Measurements from ENCODE around the gene CDCA5. TPM values are rescaled to one million over a fixed set of nuclear protein-coding genes. Genes with fewer than 3 reads are reported as not detected.

The CDCA5 gene

DNA sequence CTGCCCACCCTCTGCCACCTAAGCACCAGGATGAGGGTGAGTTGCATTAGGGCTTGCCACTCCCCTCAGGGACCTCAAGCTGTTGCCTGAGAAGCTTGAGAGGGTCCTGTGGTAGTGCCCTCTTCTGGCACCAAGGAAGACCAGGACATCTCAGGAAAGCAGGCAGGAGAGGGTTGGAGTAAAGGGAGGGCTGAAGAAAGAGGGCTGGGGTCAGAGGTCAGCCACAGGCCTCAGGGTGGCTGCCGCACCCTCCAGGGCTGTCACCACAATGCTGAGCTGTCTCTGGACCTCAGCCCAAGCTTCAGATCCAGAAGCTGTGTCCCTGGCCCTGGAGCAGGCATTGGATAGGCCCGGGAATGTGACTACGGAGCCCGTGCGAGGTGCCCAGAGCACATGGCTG lies 38.8 kb downstream of the CDCA5 start:
- Histone ChIP-seq H3K9me3 (replicated peaks; ENCODE audit: low read length) (no peaks in the 10 kb centered on the region), H3K27me3 (ENCODE audit: control insufficient read depth, insufficient read depth, low read length) (no peaks in the 10 kb centered on the region), H3K4me3 (ENCODE audit: low read length) (no peak overlapping the region), H3K9ac (ENCODE audit: low read depth, low read length) (no peak overlapping the region), H3K36me3 (ENCODE audit: insufficient read depth, low read length) (peaks cover 8% of the 10 kb centered on the region), H3K4me2 (ENCODE audit: low read length) (no peak overlapping the region), H3K4me1 (ENCODE audit: control insufficient read depth, insufficient read depth, low read length) (peaks cover 23% of the 10 kb centered on the region)

DNA sequence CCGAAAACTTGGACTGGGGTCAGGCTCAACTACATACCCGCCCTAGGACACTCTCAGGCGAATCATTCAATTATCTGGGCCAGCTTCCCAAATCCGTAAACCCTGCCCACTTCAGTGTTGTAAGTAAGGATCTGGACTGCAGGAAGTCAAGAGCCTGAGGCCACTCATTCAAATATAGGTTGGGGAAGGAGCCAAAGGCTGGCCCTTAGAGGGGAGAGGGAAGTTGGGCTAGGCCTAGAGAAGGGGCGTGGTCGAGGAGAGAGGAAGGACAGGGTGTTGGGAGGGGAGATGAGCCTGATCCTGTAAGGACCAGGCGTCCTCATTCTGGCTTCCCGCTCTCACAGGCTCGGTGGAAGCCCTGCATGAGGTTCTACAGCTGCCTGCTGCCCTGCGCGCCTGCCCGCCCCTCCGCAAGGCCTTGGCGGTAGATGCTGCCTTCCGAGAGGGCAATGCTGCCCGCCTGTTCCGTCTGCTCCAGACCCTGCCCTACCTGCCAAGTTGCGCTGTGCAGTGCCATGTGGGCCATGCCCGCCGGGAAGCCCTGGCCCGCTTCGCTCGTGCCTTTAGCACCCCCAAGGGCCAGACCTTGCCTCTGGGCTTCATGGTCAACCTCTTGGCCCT lies 39.8 kb downstream of the CDCA5 start:
- no peak overlapping the region for H3K9ac ChIP-seq (ENCODE audit: low read depth, low read length)
- peaks cover 26% of the 10 kb centered on the region for H3K4me1 ChIP-seq (ENCODE audit: control insufficient read depth, insufficient read depth, low read length)
- peak overlapping the region; percentile 13 for H3K4me3 ChIP-seq (ENCODE audit: low read length)
- peak overlapping the region; percentile 29 for H3K4me2 ChIP-seq (ENCODE audit: low read length)
- peaks cover 8% of the 10 kb centered on the region for H3K36me3 ChIP-seq (ENCODE audit: insufficient read depth, low read length)
- no peaks in the 10 kb centered on the region for H3K27me3 ChIP-seq (ENCODE audit: control insufficient read depth, insufficient read depth, low read length)
- no peaks in the 10 kb centered on the region for H3K9me3 ChIP-seq (replicated peaks; ENCODE audit: low read length)

DNA sequence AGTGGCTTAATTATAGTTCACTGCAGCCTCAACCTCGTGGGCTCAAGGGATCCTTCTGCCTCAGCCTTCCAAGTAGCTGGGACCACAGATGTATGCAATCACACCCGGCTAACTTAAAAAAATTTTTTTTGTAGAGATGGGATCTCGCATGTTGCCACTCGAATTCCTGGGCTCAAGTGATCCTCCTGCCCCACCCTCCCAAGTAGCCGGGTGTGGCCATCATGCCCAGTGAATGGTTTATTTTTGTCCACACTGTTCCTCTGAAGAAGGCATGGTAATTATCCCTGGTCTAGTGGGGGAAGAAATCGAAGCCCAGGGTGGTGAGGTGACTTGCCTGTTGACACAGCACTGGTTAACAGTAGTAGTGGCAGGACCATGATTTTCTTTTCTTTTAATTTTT lies 40.9 kb downstream of the CDCA5 start:
- H3K27me3 ChIP-seq (ENCODE audit: control insufficient read depth, insufficient read depth, low read length): no peaks in the 10 kb centered on the region
- H3K36me3 ChIP-seq (ENCODE audit: insufficient read depth, low read length): peaks cover 17% of the 10 kb centered on the region
- no peak overlapping the region for H3K4me3 ChIP-seq (ENCODE audit: low read length)
- peaks cover 26% of the 10 kb centered on the region for H3K4me1 ChIP-seq (ENCODE audit: control insufficient read depth, insufficient read depth, low read length)
- peak overlapping the region; percentile 99 for H3K4me2 ChIP-seq (ENCODE audit: low read length)
- H3K9ac ChIP-seq (ENCODE audit: low read depth, low read length): no peak overlapping the region
- H3K9me3 ChIP-seq (replicated peaks; ENCODE audit: low read length): no peaks in the 10 kb centered on the region

DNA sequence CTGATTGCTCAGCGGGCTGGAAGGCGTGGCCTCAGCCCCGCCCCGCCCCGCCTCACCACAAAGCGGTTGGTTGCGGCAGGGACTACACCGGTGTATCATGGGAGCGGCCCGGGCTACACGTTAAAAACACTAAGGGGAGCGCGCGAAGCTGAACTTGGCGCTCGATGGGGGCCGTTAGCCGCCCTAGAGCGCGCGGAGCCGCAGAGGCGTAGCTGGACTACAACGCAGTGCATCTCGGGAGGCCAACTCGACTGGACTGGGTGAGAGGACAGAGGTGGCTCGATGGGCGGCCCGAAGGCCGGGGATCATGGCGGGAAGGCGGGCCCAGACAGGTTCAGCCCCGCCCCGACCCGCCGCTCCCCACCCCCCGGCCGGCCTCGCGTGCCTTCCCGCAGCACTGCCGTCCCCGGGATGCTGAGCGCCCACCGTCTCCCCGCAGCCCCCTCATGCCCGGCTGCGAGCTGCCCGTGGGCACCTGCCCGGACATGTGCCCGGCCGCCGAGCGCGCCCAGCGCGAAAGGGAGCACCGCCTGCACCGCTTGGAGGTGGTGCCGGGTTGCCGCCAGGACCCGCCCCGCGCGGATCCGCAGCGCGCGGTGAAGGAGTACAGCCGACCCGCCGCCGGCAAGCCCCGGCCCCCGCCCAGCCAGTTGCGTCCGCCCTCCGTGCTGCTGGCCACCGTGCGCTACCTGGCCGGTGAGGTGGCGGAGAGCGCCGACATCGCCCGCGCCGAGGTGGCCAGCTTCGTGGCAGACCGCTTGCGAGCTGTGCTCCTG lies 42.8 kb downstream of the CDCA5 start, which contains the start of gene SAC3D1:
SAC3D1 (plus strand) TSS at position 364 of the 776 bp plus-strand sequence; CDS start at position 447, 83 bp downstream.
- Histone ChIP-seq H3K9ac (ENCODE audit: low read depth, low read length) (peak within 1 kb of the TSS; percentile 79), H3K4me2 (ENCODE audit: low read length) (peak within 1 kb of the TSS; percentile 99), H3K4me3 (ENCODE audit: low read length) (peak within 1 kb of the TSS; percentile 96), H3K36me3 (ENCODE audit: insufficient read depth, low read length) (peaks cover 26% of the 10 kb centered on the region), H3K27me3 (ENCODE audit: control insufficient read depth, insufficient read depth, low read length) (no peaks in the 10 kb centered on the region), H3K4me1 (ENCODE audit: control insufficient read depth, insufficient read depth, low read length) (peaks cover 23% of the 10 kb centered on the region), H3K9me3 (replicated peaks; ENCODE audit: low read length) (no peaks in the 10 kb centered on the region)

DNA sequence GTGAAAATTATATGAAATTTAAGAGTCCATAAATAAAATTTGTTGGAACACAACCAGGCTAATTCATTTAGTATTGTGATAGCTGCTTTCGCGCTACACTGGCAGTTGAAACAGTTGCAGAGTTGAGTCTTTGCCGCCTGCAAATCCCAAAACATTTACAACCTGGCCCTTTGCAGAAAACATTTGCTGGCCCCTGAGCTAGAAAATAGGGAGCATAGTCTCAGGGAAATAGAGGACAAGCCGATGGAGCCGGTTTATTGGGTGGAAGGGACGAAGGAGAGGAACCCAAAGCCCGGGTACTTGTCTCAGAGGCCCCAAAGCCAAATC lies 43.4 kb downstream of the CDCA5 start:
- Histone ChIP-seq H3K36me3 (ENCODE audit: insufficient read depth, low read length) (peaks cover 31% of the 10 kb centered on the region), H3K4me2 (ENCODE audit: low read length) (peak overlapping the region; percentile 99), H3K9ac (ENCODE audit: low read depth, low read length) (peak overlapping the region; percentile 79), H3K4me3 (ENCODE audit: low read length) (peak overlapping the region; percentile 96), H3K9me3 (replicated peaks; ENCODE audit: low read length) (no peaks in the 10 kb centered on the region), H3K27me3 (ENCODE audit: control insufficient read depth, insufficient read depth, low read length) (no peaks in the 10 kb centered on the region), H3K4me1 (ENCODE audit: control insufficient read depth, insufficient read depth, low read length) (peaks cover 23% of the 10 kb centered on the region)

DNA sequence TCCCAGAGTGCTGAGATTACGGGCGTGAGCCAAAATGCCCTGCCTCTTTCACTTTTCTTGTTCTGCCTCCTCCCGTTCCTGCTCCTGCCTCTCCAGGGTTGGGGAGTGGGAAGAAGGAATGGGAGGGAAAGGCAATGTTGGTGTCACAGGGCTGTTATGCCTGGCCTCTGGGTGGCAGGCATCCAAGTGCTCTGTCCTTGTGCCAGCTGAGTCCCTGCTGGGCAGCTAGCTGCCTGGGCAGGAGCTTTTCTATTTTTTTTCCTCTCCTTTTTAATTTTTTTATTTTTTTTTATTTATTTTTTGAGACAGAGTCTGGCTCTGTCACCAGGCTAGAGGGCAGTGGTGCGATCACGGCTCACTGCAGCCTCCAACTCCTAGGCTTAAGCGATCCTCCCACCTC lies 46.9 kb downstream of the CDCA5 start:
- Histone ChIP-seq H3K9me3 (replicated peaks; ENCODE audit: low read length) (no peaks in the 10 kb centered on the region), H3K9ac (ENCODE audit: low read depth, low read length) (no peak overlapping the region), H3K4me2 (ENCODE audit: low read length) (no peak overlapping the region), H3K27me3 (ENCODE audit: control insufficient read depth, insufficient read depth, low read length) (no peaks in the 10 kb centered on the region), H3K4me3 (ENCODE audit: low read length) (no peak overlapping the region), H3K36me3 (ENCODE audit: insufficient read depth, low read length) (peaks cover 31% of the 10 kb centered on the region), H3K4me1 (ENCODE audit: control insufficient read depth, insufficient read depth, low read length) (peaks cover 5% of the 10 kb centered on the region)

DNA sequence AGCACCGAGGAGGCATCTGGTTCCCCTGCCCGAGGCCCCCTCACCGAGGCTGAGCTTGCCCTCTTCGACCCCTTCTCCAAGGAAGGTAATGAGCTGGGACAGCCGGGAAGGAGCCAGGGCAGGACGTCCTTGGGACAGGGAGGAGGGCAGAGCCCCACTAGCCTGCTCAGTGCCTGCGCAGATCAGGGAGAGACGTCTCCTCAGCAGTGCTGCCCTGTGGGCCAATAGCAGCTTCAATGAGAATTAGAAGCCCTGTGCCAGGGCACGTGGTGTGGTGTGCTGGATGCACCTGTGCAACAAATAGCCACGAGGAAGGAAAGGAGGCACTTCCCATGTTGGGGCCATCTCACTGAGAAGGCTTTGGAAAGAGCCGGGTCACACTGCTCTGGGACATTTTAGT lies 48.3 kb downstream of the CDCA5 start:
- Histone ChIP-seq H3K9me3 (replicated peaks; ENCODE audit: low read length) (no peaks in the 10 kb centered on the region), H3K4me3 (ENCODE audit: low read length) (no peak overlapping the region), H3K27me3 (ENCODE audit: control insufficient read depth, insufficient read depth, low read length) (no peaks in the 10 kb centered on the region), H3K9ac (ENCODE audit: low read depth, low read length) (no peak overlapping the region), H3K4me1 (ENCODE audit: control insufficient read depth, insufficient read depth, low read length) (peaks cover 5% of the 10 kb centered on the region), H3K36me3 (ENCODE audit: insufficient read depth, low read length) (peaks cover 31% of the 10 kb centered on the region), H3K4me2 (ENCODE audit: low read length) (no peak overlapping the region)

DNA sequence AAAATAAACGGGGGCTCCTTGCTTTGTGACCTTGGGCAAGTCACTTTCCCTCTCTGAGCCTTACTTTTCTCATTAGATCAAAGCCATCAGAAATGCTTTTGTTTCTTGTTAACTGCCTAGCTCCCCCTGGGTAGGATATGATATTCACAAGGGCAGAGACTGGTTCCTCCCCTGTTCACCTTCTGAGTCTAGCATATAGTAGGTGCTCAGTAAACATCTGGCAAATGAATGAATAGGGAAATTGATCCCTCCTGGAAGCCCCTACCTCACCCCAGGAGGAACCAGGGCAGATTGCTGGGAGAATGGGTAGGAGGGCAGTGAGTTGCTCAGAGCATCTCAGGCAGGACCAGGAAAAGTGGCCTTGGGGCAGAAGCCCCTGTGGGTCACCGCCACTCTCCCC lies 49.4 kb downstream of the CDCA5 start:
- Histone ChIP-seq H3K4me2 (ENCODE audit: low read length) (no peak overlapping the region), H3K36me3 (ENCODE audit: insufficient read depth, low read length) (peaks cover 31% of the 10 kb centered on the region), H3K4me3 (ENCODE audit: low read length) (no peak overlapping the region), H3K27me3 (ENCODE audit: control insufficient read depth, insufficient read depth, low read length) (no peaks in the 10 kb centered on the region), H3K4me1 (ENCODE audit: control insufficient read depth, insufficient read depth, low read length) (no peaks in the 10 kb centered on the region), H3K9ac (ENCODE audit: low read depth, low read length) (no peak overlapping the region), H3K9me3 (replicated peaks; ENCODE audit: low read length) (no peaks in the 10 kb centered on the region)

DNA sequence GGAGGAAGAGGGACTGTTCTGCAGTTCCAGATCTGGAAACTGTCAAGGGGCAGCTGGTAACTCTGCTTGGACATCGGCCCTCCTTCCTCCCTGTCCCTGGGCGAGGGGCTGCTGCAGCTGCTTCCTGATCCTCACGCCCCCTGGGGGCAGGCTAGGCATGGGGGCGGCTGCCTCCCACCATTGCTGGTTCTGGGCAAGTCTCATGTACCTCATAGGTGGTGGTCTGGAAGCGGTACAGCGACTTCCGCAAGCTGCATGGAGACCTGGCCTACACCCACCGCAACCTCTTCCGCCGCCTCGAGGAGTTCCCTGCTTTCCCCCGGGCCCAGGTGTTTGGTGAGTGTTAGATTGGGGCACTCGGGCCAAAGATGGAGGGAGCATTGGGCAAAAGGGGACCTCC lies 51.6 kb downstream of the CDCA5 start:
- no peak overlapping the region for H3K4me2 ChIP-seq (ENCODE audit: low read length)
- peaks cover 16% of the 10 kb centered on the region for H3K36me3 ChIP-seq (ENCODE audit: insufficient read depth, low read length)
- no peaks in the 10 kb centered on the region for H3K27me3 ChIP-seq (ENCODE audit: control insufficient read depth, insufficient read depth, low read length)
- H3K9me3 ChIP-seq (replicated peaks; ENCODE audit: low read length): no peaks in the 10 kb centered on the region
- H3K4me3 ChIP-seq (ENCODE audit: low read length): no peak overlapping the region
- H3K4me1 ChIP-seq (ENCODE audit: control insufficient read depth, insufficient read depth, low read length): peaks cover 5% of the 10 kb centered on the region
- H3K9ac ChIP-seq (ENCODE audit: low read depth, low read length): no peak overlapping the region

Small RNAs within 50 kb of the gene (small RNA-seq; reads per million reads assigned to genes)
- not detected for gene SNX15

Data from skeletal muscle satellite cell (primary cell).